Mammary epithelial cell (primary cell): ENCODE measurements around the gene FAIM.
"Not testable (repeated sequence)": the region's sequence is repeated elsewhere in the genome, so short reads cannot be mapped to it uniquely, and the experiment has no call there.

Experiments
- EZH2 ChIP-seq: IDR thresholded peaks from 2 replicates; pipeline ENCODE4 v1.6.1; 2012; ENCODE audit warnings: low read length, inconsistent platforms, borderline replicate concordance
- TF ChIP-seq, protein P1 (sequence below), 2 donors: IDR thresholded peaks in 1 of 2; conservative IDR thresholded peaks in 1 of 2; 2 replicates each; pipeline ENCODE4 v1.5.1; 2011 to 2012; ENCODE audit warnings: inconsistent platforms in 2 of 2, low read length in 2 of 2, mild to moderate bottlenecking in 2 of 2, control low read depth in 1 of 2, low read depth in 1 of 2; ENCODE audit not compliant: insufficient read depth in 1 of 2; ENCODE audit errors: extremely low read depth in 1 of 2

DNA sequence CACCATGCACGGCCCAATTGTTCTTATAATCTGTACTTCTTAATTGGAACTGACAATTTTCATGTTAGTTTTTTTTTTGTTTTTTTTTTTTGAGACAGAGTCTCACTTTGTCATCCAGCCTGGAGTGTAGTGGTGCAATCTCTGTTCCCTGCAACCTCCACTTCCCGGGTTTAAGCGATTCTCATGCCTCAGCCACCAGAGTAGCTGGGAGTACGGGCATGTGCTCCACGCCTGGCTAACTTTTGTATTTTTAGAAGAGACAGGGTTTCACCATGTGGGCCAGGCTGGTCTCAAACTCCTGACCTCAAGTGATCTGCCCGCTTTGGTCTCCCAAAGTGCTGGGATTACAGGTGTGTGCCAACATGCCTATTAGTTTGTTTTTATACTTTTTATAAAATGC lies 72.4 kb downstream of the FAIM start:
- not testable (repeated sequence) for TF ChIP-seq EZH2
- TF ChIP-seq, protein P1, sequence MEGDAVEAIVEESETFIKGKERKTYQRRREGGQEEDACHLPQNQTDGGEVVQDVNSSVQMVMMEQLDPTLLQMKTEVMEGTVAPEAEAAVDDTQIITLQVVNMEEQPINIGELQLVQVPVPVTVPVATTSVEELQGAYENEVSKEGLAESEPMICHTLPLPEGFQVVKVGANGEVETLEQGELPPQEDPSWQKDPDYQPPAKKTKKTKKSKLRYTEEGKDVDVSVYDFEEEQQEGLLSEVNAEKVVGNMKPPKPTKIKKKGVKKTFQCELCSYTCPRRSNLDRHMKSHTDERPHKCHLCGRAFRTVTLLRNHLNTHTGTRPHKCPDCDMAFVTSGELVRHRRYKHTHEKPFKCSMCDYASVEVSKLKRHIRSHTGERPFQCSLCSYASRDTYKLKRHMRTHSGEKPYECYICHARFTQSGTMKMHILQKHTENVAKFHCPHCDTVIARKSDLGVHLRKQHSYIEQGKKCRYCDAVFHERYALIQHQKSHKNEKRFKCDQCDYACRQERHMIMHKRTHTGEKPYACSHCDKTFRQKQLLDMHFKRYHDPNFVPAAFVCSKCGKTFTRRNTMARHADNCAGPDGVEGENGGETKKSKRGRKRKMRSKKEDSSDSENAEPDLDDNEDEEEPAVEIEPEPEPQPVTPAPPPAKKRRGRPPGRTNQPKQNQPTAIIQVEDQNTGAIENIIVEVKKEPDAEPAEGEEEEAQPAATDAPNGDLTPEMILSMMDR (conservative IDR thresholded peaks at IDR 0.05 in 1 of 2, IDR thresholded peaks at IDR 0.05 in 1 of 2; ENCODE audit: extremely low read depth in 1 of 2, insufficient read depth in 1 of 2, low read depth in 1 of 2, low read length in 2 of 2): not testable (repeated sequence)
